H9 (cell line): Measurements from ENCODE around the gene PAGE2B. TPM values are rescaled to one million over a fixed set of nuclear protein-coding genes. Genes with fewer than 3 reads are reported as not detected.

Source experiments
- DNase-seq: peaks from one replicate; pipeline ENCODE4 v3.0.0-alpha.2; 2017
- H2AFZ ChIP-seq: one replicate; pipeline ENCODE4 v1.6.1; 2013; ENCODE audit warnings: mild to moderate bottlenecking, low read length, control low read depth, moderate library complexity
- H2AK5ac ChIP-seq: 2 replicates; pipeline ENCODE4 v1.6.1; 2013; ENCODE audit warnings: low read length, control low read depth, mixed read lengths; ENCODE audit not compliant: insufficient read length
- H2BK120ac ChIP-seq: one replicate; pipeline ENCODE4 v1.6.1; 2013; ENCODE audit warnings: low read depth, mild to moderate bottlenecking, low read length, control low read depth, inconsistent platforms; ENCODE audit not compliant: poor library complexity, severe bottlenecking
- H2BK12ac ChIP-seq: 2 replicates; pipeline ENCODE4 v1.6.1; 2013; ENCODE audit warnings: low read length, control low read depth, mixed read lengths, low read depth; ENCODE audit not compliant: insufficient read length
- H2BK15ac ChIP-seq: 2 replicates; pipeline ENCODE4 v1.6.1; 2013; ENCODE audit warnings: low read depth, low read length, control low read depth
- H2BK20ac ChIP-seq: one replicate; pipeline ENCODE4 v1.6.1; 2013; ENCODE audit warnings: low read depth, mild to moderate bottlenecking, low read length, control low read depth, inconsistent platforms; ENCODE audit not compliant: poor library complexity, severe bottlenecking
- H2BK5ac ChIP-seq: 2 replicates; pipeline ENCODE4 v1.6.1; 2013; ENCODE audit warnings: low read length, control low read depth, mixed read lengths; ENCODE audit not compliant: insufficient read length
- H3K14ac ChIP-seq: 2 replicates; pipeline ENCODE4 v1.6.1; 2013; ENCODE audit warnings: low read length, control low read depth; ENCODE audit not compliant: insufficient read depth
- H3K18ac ChIP-seq: 2 replicates; pipeline ENCODE4 v1.6.1; 2013; ENCODE audit warnings: low read depth, mild to moderate bottlenecking, mixed read lengths, low read length, control low read depth; ENCODE audit not compliant: insufficient read length
- H3K23ac ChIP-seq: 2 replicates; pipeline ENCODE4 v1.6.1; 2013; ENCODE audit warnings: low read length, control low read depth, mixed read lengths, low read depth; ENCODE audit not compliant: insufficient read length
- H3K23me2 ChIP-seq: 2 replicates; pipeline ENCODE4 v1.6.1; 2013; ENCODE audit warnings: low read depth, mild to moderate bottlenecking, mixed read lengths, low read length, control low read depth; ENCODE audit not compliant: insufficient read length, poor library complexity, severe bottlenecking
- H3K27ac ChIP-seq: 2 replicates; pipeline ENCODE4 v1.5.1; 2013; ENCODE audit warnings: low read length, control low read depth, mixed read lengths, low read depth; ENCODE audit not compliant: insufficient read length
- H3K27me3 ChIP-seq: 2 replicates; pipeline ENCODE4 v1.6.1; 2013; ENCODE audit warnings: low read length, control low read depth, inconsistent platforms; ENCODE audit not compliant: insufficient read depth
- H3K4ac ChIP-seq: 2 replicates; pipeline ENCODE4 v1.6.1; 2013; ENCODE audit warnings: low read depth, mild to moderate bottlenecking, control low read depth, inconsistent platforms, low read length, moderate library complexity
- H3K4me1 ChIP-seq: 2 replicates; pipeline ENCODE4 v1.6.1; 2013; ENCODE audit warnings: low read length, control low read depth, inconsistent platforms; ENCODE audit not compliant: insufficient read depth
- H3K4me2 ChIP-seq: 2 replicates; pipeline ENCODE4 v1.6.1; 2013; ENCODE audit warnings: low read length, control low read depth, mixed read lengths; ENCODE audit not compliant: insufficient read length, insufficient read depth
- H3K56ac ChIP-seq: 2 replicates; pipeline ENCODE4 v1.6.1; 2013; ENCODE audit warnings: low read depth, mild to moderate bottlenecking, mixed read lengths, low read length, control low read depth; ENCODE audit not compliant: insufficient read length
- H3K79me1 ChIP-seq: 2 replicates; pipeline ENCODE4 v1.6.1; 2013; ENCODE audit warnings: low read depth, mild to moderate bottlenecking, moderate library complexity, low read length, control low read depth, inconsistent platforms; ENCODE audit not compliant: insufficient read depth, poor library complexity, severe bottlenecking
- H3K79me2 ChIP-seq: 2 replicates; pipeline ENCODE4 v1.6.1; 2013; ENCODE audit warnings: low read length, control low read depth, inconsistent platforms; ENCODE audit not compliant: insufficient read depth
- H3K9ac ChIP-seq: 2 replicates; pipeline ENCODE4 v1.6.1; 2013; ENCODE audit warnings: low read length, control low read depth, mixed read lengths; ENCODE audit not compliant: insufficient read length; ENCODE audit errors: extremely low read depth
- H3K9me3 ChIP-seq: one replicate; pipeline ENCODE4 v1.6.1; 2013; ENCODE audit warnings: low read depth, low read length, inconsistent platforms; ENCODE audit not compliant: control insufficient read depth
- H3T11ph ChIP-seq: one replicate; pipeline ENCODE4 v1.6.1; 2013; ENCODE audit warnings: mild to moderate bottlenecking, low read length, control low read depth, inconsistent platforms
- H4K20me1 ChIP-seq: one replicate; pipeline ENCODE4 v1.6.1; 2013; ENCODE audit not compliant: control insufficient read depth, insufficient read length, insufficient read depth
- H4K5ac ChIP-seq: 2 replicates; pipeline ENCODE4 v1.6.1; 2013; ENCODE audit warnings: low read depth, mild to moderate bottlenecking, mixed read lengths, low read length, control low read depth; ENCODE audit not compliant: insufficient read length
- H4K8ac ChIP-seq: replicated peaks from 2 replicates; pipeline ENCODE4 v1.6.1; 2013; ENCODE audit warnings: low read length, control low read depth, mixed read lengths, low read depth; ENCODE audit not compliant: insufficient read length
- H4K91ac ChIP-seq: 2 replicates; pipeline ENCODE4 v1.6.1; 2013; ENCODE audit warnings: low read depth, mild to moderate bottlenecking, moderate library complexity, mixed read lengths, low read length, control low read depth; ENCODE audit not compliant: insufficient read length
- H3K27ac Mint-ChIP-seq, 3 experiments: 2 replicates in 2 of 3; 3 replicates in 1 of 3; pipeline ENCODE4 v1.8.0; 2020 to 2021; ENCODE audit warnings: mixed read lengths in 3 of 3, mild to moderate bottlenecking in 1 of 3, moderate library complexity in 1 of 3
- H3K27me3 Mint-ChIP-seq: 2 replicates; pipeline ENCODE4 v1.8.0; 2021; ENCODE audit warnings: low read depth, mild to moderate bottlenecking, moderate library complexity, mixed read lengths
- H3K36me3 Mint-ChIP-seq, 3 experiments: 2 replicates in 2 of 3; 3 replicates in 1 of 3; pipeline ENCODE4 v1.8.0; 2020 to 2021; ENCODE audit warnings: low read depth in 3 of 3, mixed read lengths in 3 of 3; ENCODE audit not compliant: insufficient read depth in 1 of 3
- H3K4me1 Mint-ChIP-seq, 2 experiments: 2 replicates each; pipeline ENCODE4 v1.8.0; 2020; ENCODE audit warnings: mixed read lengths in 2 of 2
- H3K4me3 Mint-ChIP-seq, 2 experiments: 2 replicates in 1 of 2; 3 replicates in 1 of 2; pipeline ENCODE4 v1.8.0; 2020 to 2021; ENCODE audit warnings: mild to moderate bottlenecking in 2 of 2, mixed read lengths in 2 of 2, moderate library complexity in 1 of 2
- H3K9me3 Mint-ChIP-seq, 2 experiments: 2 replicates in 1 of 2; 3 replicates in 1 of 2; pipeline ENCODE4 v1.8.0; 2020; ENCODE audit warnings: mild to moderate bottlenecking in 2 of 2, mixed read lengths in 2 of 2, moderate library complexity in 1 of 2
- WGBS: extraction: QIAGEN DNeasy Blood & Tissue Kit; methylation state at CpG from one replicate; pipeline ENCODE4 v1.1.7; 2013; ENCODE audit warnings: missing lambda C conversion rate, low lambda C conversion rate, mixed read lengths; ENCODE audit not compliant: insufficient read length; ENCODE audit errors: extremely low coverage; 5-methylcytosine and 5-hydroxymethylcytosine counted together
- total RNA-seq: library from RNA; stranded (reverse); gene quantifications from 2 replicates; pipeline ENCODE4 v1.2.1, GENCODE V29; 2021
- TF ChIP-seq, protein P1 (sequence below): fragments of 200-600 bp; sonication (generic); conservative IDR thresholded peaks from 3 replicates; pipeline ENCODE4 v1.8.0; 2021; ENCODE audit warnings: antibody characterized with exemption, mild to moderate bottlenecking

Gene PAGE2B
- total RNA-seq, 1 experiment from 2014 or later, result not detected

- Histone ChIP-seq H3K23me2 (no peaks in the 10 kb centered on the region), H4K5ac (no peak overlapping the region), H3K27ac (no peak overlapping the region), H2BK20ac (no peak overlapping the region), H3K4me1 (no peaks in the 10 kb centered on the region), H3K56ac (no peak overlapping the region), H3K9me3 (peaks cover 31% of the 10 kb centered on the region), H2AK5ac (no peak overlapping the region), H2BK15ac (no peak overlapping the region), H4K8ac (no peak overlapping the region), H4K91ac (no peak overlapping the region), H3T11ph (no peak overlapping the region), H3K14ac (no peak overlapping the region), H3K23ac (no peak overlapping the region), H2AFZ (no peak overlapping the region), H3K4me2 (no peak overlapping the region), H3K79me1 (no peaks in the 10 kb centered on the region), H2BK5ac (no peak overlapping the region), H3K9ac (no peak overlapping the region), H4K20me1 (no peaks in the 10 kb centered on the region), H3K79me2 (no peaks in the 10 kb centered on the region), H2BK12ac (no peak overlapping the region), H2BK120ac (no peak overlapping the region), H3K4ac (no peak overlapping the region), H3K27me3 (no peaks in the 10 kb centered on the region), H3K18ac (no peak overlapping the region)
- Mint-ChIP-seq H3K27ac (no peak overlapping the region), H3K4me3 (no peak overlapping the region), H3K36me3 (no peaks in the 10 kb centered on the region; a peak in 2 of 7 replicates), H3K9me3 (peaks cover 57 to 70% of the 10 kb centered on the region in 2 experiments), H3K27me3 (no peaks in the 10 kb centered on the region; the same call in 1 of the 2 replicates), H3K4me1 (peaks cover 11% of the 10 kb centered on the region in 2 experiments; a peak in 3 of 4 replicates)
- DNase-seq, result no peak
- TF ChIP-seq, protein P1, sequence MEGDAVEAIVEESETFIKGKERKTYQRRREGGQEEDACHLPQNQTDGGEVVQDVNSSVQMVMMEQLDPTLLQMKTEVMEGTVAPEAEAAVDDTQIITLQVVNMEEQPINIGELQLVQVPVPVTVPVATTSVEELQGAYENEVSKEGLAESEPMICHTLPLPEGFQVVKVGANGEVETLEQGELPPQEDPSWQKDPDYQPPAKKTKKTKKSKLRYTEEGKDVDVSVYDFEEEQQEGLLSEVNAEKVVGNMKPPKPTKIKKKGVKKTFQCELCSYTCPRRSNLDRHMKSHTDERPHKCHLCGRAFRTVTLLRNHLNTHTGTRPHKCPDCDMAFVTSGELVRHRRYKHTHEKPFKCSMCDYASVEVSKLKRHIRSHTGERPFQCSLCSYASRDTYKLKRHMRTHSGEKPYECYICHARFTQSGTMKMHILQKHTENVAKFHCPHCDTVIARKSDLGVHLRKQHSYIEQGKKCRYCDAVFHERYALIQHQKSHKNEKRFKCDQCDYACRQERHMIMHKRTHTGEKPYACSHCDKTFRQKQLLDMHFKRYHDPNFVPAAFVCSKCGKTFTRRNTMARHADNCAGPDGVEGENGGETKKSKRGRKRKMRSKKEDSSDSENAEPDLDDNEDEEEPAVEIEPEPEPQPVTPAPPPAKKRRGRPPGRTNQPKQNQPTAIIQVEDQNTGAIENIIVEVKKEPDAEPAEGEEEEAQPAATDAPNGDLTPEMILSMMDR, result no peak
- no CpG with 5 or more reads among the region's 4 CpGs for WGBS
Observed at GRCh38 chrX:55028040-55028439, 46.8 kb upstream of the PAGE2B start.
